WERI-Rb-1 (cell line): ENCODE data around the gene ASAP3.

Experiments used
- DNase-seq: peaks from one replicate; pipeline ENCODE4 v3.0.0-alpha.2; 2020
- H3K27ac ChIP-seq: fragments of 250-450 bp; sonication (Bioruptor Pico); 2 replicates; pipeline ENCODE4 v1.5.1; 2020; ENCODE audit warnings: mild to moderate bottlenecking, moderate library complexity
- H3K27me3 ChIP-seq: fragments of 250-450 bp; sonication (Bioruptor Pico); 2 replicates; pipeline ENCODE4 v1.5.1; 2021; ENCODE audit warnings: mild to moderate bottlenecking, low read depth, moderate library complexity; ENCODE audit not compliant: insufficient read depth, severe bottlenecking
- H3K36me3 ChIP-seq: fragments of 250-450 bp; sonication (Bioruptor Pico); 2 replicates; pipeline ENCODE4 v1.5.1; 2020; ENCODE audit warnings: mild to moderate bottlenecking, moderate library complexity
- H3K4me3 ChIP-seq: 2 replicates; pipeline ENCODE4 v1.5.1; 2011; ENCODE audit warnings: low read depth, mild to moderate bottlenecking, control low read depth, low read length
- H3K9me3 ChIP-seq: fragments of 250-450 bp; sonication (Bioruptor Pico); 2 replicates; pipeline ENCODE4 v1.5.1; 2021; ENCODE audit warnings: mild to moderate bottlenecking, moderate library complexity; ENCODE audit not compliant: severe bottlenecking
- TF ChIP-seq, protein P1 (sequence below): IDR thresholded peaks from 2 replicates; pipeline ENCODE4 v1.5.1; 2011; ENCODE audit warnings: low read depth, mild to moderate bottlenecking, control low read depth, inconsistent platforms, low read length

The ASAP3 gene

DNA sequence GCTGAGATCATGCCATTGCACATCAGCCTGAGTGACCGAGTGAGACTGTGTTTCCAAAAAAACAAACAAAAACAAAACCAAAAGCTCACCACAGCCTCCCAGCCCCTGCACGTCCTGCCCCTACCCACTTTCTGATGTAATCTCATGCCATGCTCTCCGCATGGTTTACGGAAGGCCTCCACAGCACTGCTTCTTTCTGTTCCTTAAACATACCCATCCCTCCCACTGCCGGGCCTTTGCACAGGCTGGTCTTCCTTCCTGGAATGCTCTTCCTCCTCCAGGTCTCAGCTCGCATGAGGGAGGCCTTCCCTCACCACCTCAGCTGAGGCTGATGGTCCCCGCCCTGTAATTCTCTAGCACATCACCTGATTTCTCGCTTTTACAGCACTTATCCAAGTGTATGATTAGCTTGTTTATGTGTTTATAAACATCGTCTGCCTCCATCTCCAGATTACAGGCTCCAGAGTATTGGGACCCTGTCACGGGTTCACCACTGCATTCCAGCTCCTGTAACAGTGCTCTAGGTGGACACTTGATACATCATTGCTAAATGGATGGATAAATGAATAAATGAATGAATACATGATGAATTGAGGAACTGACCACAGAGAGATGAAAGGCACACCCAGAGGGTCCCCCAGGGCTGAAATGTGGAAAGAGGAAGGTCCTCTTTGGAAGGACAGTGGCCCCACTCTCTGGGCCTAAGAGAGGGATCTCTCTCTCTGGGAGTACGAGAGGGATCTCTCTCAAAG lies 81.5 kb downstream of the ASAP3 start:
- DNase-seq: no peak

DNA sequence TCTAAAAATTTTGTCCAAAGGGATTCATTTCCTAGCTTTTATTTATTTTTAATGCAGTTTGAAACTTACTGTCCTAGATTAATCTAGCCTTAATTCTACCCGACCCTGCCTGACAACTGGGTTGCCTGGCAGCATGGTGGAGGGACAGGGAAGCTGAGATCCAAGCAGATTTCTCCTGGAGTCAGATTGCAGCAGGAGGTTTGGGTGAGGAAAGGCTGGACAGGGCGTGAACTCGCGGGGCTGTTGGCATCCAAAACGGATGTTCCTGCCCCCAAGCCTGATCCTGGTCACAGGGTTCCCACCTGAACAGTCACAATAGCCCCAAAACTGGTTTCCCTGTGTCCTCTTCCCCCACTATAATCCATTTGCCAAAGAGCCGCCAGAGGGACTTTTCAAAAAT lies 82.7 kb downstream of the ASAP3 start:
- no peak overlapping the region for H3K27ac ChIP-seq
- DNase-seq: no peak
- peaks cover 2% of the 10 kb centered on the region for H3K9me3 ChIP-seq
- TF ChIP-seq, protein P1, sequence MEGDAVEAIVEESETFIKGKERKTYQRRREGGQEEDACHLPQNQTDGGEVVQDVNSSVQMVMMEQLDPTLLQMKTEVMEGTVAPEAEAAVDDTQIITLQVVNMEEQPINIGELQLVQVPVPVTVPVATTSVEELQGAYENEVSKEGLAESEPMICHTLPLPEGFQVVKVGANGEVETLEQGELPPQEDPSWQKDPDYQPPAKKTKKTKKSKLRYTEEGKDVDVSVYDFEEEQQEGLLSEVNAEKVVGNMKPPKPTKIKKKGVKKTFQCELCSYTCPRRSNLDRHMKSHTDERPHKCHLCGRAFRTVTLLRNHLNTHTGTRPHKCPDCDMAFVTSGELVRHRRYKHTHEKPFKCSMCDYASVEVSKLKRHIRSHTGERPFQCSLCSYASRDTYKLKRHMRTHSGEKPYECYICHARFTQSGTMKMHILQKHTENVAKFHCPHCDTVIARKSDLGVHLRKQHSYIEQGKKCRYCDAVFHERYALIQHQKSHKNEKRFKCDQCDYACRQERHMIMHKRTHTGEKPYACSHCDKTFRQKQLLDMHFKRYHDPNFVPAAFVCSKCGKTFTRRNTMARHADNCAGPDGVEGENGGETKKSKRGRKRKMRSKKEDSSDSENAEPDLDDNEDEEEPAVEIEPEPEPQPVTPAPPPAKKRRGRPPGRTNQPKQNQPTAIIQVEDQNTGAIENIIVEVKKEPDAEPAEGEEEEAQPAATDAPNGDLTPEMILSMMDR: no peak
- H3K36me3 ChIP-seq: no peaks in the 10 kb centered on the region
- no peak overlapping the region for H3K4me3 ChIP-seq
- no peaks in the 10 kb centered on the region for H3K27me3 ChIP-seq

More for the DNA sequence above, 81.5 kb downstream of the ASAP3 start:
- Histone ChIP-seq H3K27ac (no peak overlapping the region), H3K36me3 (no peaks in the 10 kb centered on the region), H3K4me3 (no peak overlapping the region), H3K27me3 (no peaks in the 10 kb centered on the region), H3K9me3 (peaks cover 2% of the 10 kb centered on the region)
- TF ChIP-seq, protein P1: no peak

DNA sequence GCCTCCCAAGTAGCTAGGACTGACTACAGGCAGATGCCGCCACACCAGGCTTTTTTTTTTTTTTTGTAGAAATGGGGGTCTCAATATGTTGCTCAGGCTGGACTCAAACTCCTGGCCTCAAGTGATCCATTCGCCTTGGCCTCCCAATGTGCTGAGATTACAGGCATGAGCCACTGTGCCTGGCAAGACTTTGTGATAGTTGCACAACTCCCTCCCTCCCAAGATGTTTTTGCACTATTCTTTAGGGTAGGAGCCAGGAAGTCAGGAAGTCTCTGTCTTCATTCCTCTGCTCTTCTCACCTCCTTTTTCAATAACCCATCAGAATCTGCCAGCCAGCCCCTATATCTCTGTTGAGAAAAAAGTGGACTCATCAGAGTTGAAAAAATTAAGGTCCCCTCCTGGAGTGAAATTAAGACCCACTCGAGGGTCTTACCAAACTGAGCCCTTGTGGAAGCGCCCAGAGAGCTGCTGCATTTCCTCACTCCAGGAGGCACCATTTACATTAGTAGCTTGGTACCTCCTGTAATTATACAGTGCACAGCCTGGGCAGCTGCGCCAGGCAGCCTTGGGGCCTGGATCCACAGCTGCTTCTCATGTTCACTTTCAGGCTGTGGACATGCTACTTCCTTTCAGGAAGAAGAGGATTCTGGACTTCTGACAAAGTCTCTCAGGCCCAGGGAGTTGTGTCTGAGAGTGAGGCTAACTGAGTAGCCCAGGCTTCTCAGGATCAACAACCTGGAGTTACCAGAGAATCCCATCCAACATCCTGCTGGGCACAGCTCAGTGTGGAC lies 83.5 kb downstream of the ASAP3 start:
- no peak overlapping the region for H3K4me3 ChIP-seq

DNA sequence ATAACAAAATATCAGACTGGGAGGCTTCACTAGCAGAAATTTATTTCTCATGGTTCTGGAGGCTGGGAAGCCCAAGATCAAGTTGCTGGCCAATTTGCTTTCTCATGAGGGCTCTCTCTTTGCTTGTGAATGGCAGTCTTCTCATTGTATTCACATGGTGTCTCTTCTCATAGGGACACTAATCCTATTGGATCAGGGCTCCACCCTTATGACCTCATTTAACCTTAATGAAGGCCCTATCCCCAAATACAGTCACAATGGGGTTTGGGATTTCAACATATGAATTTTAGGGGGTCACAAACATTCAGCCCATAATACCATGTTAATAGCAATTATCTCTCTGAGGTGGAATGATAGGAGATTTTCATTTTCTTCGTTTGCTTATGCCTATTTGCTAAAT lies 84.8 kb downstream of the ASAP3 start:
- Histone ChIP-seq H3K27me3 (no peaks in the 10 kb centered on the region), H3K36me3 (no peaks in the 10 kb centered on the region), H3K9me3 (peaks cover 2% of the 10 kb centered on the region), H3K4me3 (no peak overlapping the region), H3K27ac (no peak overlapping the region)
- DNase-seq: no peak
- TF ChIP-seq, protein P1: no peak

More for the DNA sequence above, 83.5 kb downstream of the ASAP3 start:
- TF ChIP-seq, protein P1: no peak
- H3K9me3 ChIP-seq: peaks cover 2% of the 10 kb centered on the region
- no peak for DNase-seq
- H3K36me3 ChIP-seq: no peaks in the 10 kb centered on the region
- H3K27ac ChIP-seq: no peak overlapping the region
- H3K27me3 ChIP-seq: no peaks in the 10 kb centered on the region

DNA sequence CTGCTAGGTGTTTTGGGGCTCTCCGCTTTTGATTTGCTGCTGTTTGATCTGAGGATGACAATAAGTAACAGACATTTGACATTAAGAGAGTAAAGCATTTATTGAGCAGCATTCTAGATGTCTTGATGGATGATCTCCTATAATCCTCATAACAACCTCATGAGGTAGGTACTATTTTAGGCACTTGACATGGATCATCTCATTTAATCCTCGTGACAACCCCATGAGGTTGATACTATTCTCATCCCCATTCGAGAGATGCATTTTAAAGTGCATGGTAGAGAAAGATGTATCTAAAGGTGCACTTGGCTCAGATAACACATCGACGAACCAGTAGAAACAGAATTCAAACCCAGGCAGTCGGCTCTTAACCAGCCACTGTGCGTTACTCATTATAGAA lies 86.1 kb downstream of the ASAP3 start:
- no peak for DNase-seq
- Histone ChIP-seq H3K9me3 (peaks cover 2% of the 10 kb centered on the region), H3K27me3 (no peaks in the 10 kb centered on the region), H3K27ac (no peak overlapping the region), H3K4me3 (no peak overlapping the region), H3K36me3 (no peaks in the 10 kb centered on the region)
- TF ChIP-seq, protein P1: no peak
